ENCODE measurements around the gene OSBPL6. TPM values are rescaled to one million over a fixed set of nuclear protein-coding genes. Genes with fewer than 3 reads are reported as not detected.

OSBPL6 gene
- total RNA-seq (2011; cell fraction: chromatin; rRNA removed; ENCODE audit: low replicate concordance), result 14.3 and 23.6 TPM in 2 replicates
- total RNA-seq (2011; cell fraction: nucleolus; rRNA removed), result 5.0 and 7.1 TPM in 2 replicates
- 6.3 and 9.2 TPM in 2 replicates for total RNA-seq (2011; cell fraction: nucleoplasm; rRNA removed)
- 5.7 and 6.7 TPM in 2 replicates for total RNA-seq (2014; rRNA removed)
- 9.3 and 10.2 TPM in 2 replicates for total RNA-seq (2014; rRNA removed; fragmentation: Illumina TruSeq; extraction: Trizol)
- 5.9 and 6.0 TPM in 2 replicates for total RNA-seq (2015; rRNA removed; fragmentation: Illumina TruSeq; extraction: Trizol)
- total RNA-seq (2021), result 12.6 TPM in 2 replicates
- polyA plus RNA-seq (2011; rRNA removed), result 12.7 and 23.4 TPM in 2 replicates
- 9.5 and 16.3 TPM in 2 replicates for polyA plus RNA-seq (2011; cell fraction: cytosol; rRNA removed)
- 14.7 and 21.3 TPM in 2 replicates for polyA plus RNA-seq (2011; cell fraction: nucleus; rRNA removed)
- 7.3 and 8.4 TPM in 2 replicates for polyA plus RNA-seq (2012)
- 11.1 and 12.0 TPM in 2 replicates for polyA plus RNA-seq (2014; fragmentation: Illumina TruSeq; extraction: Trizol)
- polyA plus RNA-seq (2014; fragmentation: Nextera tagmentation; extraction: Ambion mirVana), result 1 to 10 TPM; 3.4 to 3.8 TPM
- 9.3 and 9.5 TPM in 2 replicates for polyA plus RNA-seq (2014; rRNA removed)
- polyA minus RNA-seq (2011; rRNA and poly(A)+ RNA removed), result 16.7 and 29.6 TPM in 2 replicates
- 9.8 and 13.0 TPM in 2 replicates for polyA minus RNA-seq (2011; cell fraction: cytosol; rRNA and poly(A)+ RNA removed)
- 9.3 and 20.9 TPM in 2 replicates for polyA minus RNA-seq (2011; cell fraction: nucleus; rRNA and poly(A)+ RNA removed)
- percentile 62 among the genes with signal in this experiment for Bru-seq, nascent RNA
- BruChase-seq, experiment 1, labeled RNA remaining after a 2-hour chase, result percentile 67 among the genes with signal in this experiment
- BruChase-seq, experiment 2, labeled RNA remaining after a 6-hour chase, result percentile 63 among the genes with signal in this experiment
- long read RNA-seq, experiment 1, full-length matches to known transcripts, result 9 of 85 reads
- long read RNA-seq, experiment 1, partial matches to known transcripts, result 18 of 85 reads
- long read RNA-seq, experiment 1, other reads (novel, unspliced or antisense), result 58 of 85 reads
- long read RNA-seq, experiment 2, partial matches to known transcripts, result 5 of 26 reads
- long read RNA-seq, experiment 2, other reads (novel, unspliced or antisense), result 18 of 26 reads
- long read RNA-seq, experiment 3, partial matches to known transcripts, result 2 of 10 reads
- long read RNA-seq, experiment 3, other reads (novel, unspliced or antisense), result 7 of 10 reads

DNA sequence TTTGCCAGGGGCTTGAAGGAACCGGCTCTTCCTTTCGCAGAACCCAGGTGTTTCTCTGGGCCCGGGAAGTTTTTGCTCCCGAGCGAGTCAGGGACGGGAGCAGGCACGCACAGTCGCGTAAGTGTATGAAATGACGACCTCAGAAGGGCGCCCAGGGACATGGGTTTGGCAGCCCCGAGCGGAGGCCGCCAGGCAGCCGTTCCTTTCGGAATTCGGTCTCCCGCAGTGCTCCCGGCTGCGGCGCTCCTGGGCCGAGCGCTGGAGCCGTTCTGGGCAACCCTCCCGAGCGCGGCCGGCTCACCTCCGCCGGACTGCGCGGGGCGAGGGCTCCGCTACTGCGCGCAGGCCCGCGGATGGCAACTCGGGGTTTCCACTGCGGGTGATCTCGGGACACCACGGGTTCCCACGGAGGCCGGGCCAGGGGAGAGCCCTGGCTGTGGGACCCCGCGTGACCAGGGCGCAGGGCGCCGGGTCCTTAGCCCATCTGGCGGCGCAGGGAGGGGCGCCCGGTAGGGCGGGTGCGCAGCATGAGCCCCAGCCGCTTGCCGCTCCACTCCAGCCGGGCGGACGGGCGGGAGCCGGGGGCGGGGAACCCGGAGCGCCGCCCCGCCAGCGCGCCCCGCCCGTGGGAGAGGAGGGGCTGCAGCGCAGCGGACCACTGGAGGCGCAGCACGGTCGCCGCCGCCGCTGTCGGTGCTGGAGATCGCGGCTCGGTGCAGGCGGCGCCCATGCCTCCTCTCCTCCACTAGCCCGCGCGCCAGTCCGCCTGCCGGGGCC is at the start of gene OSBPL6:
Gene OSBPL6 (plus strand): TSS at position 690 of the 777 bp plus-strand sequence. CDS start 111,673 bp downstream, outside the sequence.
- Histone ChIP-seq H3K4me3 (peak within 1 kb of the TSS; percentile 80), H3K9me1 (ENCODE audit: control insufficient read depth, insufficient read depth, low read length) (no peaks in the 10 kb centered on the region), H3K27me3 (ENCODE audit: control insufficient read depth in 2 of 2, insufficient read depth in 2 of 2, low read length in 2 of 2) (peaks cover 4% of the 10 kb centered on the region in 2 experiments; a peak in 3 of 5 replicates), H2AFZ (ENCODE audit: low read depth, low read length) (peak within 1 kb of the TSS; percentile 92), H3K27ac (ENCODE audit: extremely low read depth, low read depth, low read length) (peak within 1 kb of the TSS; percentile 58), H3K36me3 (ENCODE audit: control insufficient read depth, insufficient read depth, low read length) (no peaks in the 10 kb centered on the region), H3K9ac (ENCODE audit: insufficient read depth in 1 of 2, low read depth in 2 of 2, low read length in 2 of 2) (peak within 1 kb of the TSS; percentile 64 to 95), H3K9me3 (replicated peaks; ENCODE audit: control insufficient read depth, insufficient read depth, low read depth, low read length) (no peaks in the 10 kb centered on the region), H3K4me1 (replicated peaks in 1 of 2; ENCODE audit: control insufficient read depth in 2 of 2, insufficient read depth in 2 of 2, low read length in 2 of 2) (peaks cover 18 to 19% of the 10 kb centered on the region in 2 experiments; a peak in 4 of 5 replicates), H4K20me1 (replicated peaks; ENCODE audit: control insufficient read depth, insufficient read depth, low read length) (0 out of 2 replicates have a peak, but pooled peaks cover 3% of the 10 kb centered on the region), H3K79me2 (ENCODE audit: control insufficient read depth, insufficient read depth, low read length) (peaks cover 16% of the 10 kb centered on the region; the same call in 1 of the 3 replicates), H3K4me2 (ENCODE audit: insufficient read depth, low read length) (peak within 1 kb of the TSS; percentile 86)
- FAIRE-seq (no peak), ATAC-seq (peak; percentile 93), DNase-seq (ENCODE audit: extremely low read depth in 1 of 4, low spot score in 3 of 4) (peak; percentile 91 to 95 (median 95))
- intact Hi-C loops (cut with micrococcal nuclease), result no loop called here
- ChIA-PET CTCF (ENCODE audit: low intra/inter-chr PET ratio) (interaction anchor here (0.9 kb wide), 1 partner anchor 61 kb away, joined by 4 read pairs; no protein-coding TSS in a partner anchor), POLR2A (no interaction called here)
- in situ Hi-C loops (cut with MboI), result no loop called here
- BruUV-seq (replicated peaks), result no TSS peak
- WGBS (ENCODE audit: insufficient coverage, low coverage, missing lambda C conversion rate), result 2% methylated on average over 73 of the region's 90 CpGs
- TF ChIP-seq ZNF12 (CRISPR knock-in tag; IDR thresholded peaks at IDR 0.05), result no peak
- TF ChIP-seq PHF8 (IDR thresholded peaks at IDR 0.05; ENCODE audit: borderline replicate concordance, low read length), result peak; percentile 82; the same call in 1 of the 2 replicates
- TF ChIP-seq, protein P1, sequence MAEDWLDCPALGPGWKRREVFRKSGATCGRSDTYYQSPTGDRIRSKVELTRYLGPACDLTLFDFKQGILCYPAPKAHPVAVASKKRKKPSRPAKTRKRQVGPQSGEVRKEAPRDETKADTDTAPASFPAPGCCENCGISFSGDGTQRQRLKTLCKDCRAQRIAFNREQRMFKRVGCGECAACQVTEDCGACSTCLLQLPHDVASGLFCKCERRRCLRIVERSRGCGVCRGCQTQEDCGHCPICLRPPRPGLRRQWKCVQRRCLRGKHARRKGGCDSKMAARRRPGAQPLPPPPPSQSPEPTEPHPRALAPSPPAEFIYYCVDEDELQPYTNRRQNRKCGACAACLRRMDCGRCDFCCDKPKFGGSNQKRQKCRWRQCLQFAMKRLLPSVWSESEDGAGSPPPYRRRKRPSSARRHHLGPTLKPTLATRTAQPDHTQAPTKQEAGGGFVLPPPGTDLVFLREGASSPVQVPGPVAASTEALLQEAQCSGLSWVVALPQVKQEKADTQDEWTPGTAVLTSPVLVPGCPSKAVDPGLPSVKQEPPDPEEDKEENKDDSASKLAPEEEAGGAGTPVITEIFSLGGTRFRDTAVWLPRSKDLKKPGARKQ (CRISPR knock-in tag; IDR thresholded peaks at IDR 0.05), result no peak
- peak; percentile 99 for TF ChIP-seq CTBP1 (IDR thresholded peaks at IDR 0.05; ENCODE audit: borderline replicate concordance)
- TF ChIP-seq, protein P2, sequence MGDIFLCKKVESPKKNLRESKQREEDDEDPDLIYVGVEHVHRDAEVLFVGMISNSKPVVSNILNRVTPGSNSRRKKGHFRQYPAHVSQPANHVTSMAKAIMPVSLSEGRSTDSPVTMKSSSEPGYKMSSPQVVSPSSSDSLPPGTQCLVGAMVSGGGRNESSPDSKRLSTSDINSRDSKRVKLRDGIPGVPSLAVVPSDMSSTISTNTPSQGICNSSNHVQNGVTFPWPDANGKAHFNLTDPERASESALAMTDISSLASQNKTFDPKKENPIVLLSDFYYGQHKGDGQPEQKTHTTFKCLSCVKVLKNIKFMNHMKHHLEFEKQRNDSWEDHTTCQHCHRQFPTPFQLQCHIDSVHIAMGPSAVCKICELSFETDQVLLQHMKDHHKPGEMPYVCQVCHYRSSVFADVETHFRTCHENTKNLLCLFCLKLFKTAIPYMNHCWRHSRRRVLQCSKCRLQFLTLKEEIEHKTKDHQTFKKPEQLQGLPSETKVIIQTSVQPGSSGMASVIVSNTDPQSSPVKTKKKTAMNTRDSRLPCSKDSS (IDR thresholded peaks at IDR 0.05; ENCODE audit: low read depth, partially characterized antibody), result no peak
- TF ChIP-seq, protein P3, sequence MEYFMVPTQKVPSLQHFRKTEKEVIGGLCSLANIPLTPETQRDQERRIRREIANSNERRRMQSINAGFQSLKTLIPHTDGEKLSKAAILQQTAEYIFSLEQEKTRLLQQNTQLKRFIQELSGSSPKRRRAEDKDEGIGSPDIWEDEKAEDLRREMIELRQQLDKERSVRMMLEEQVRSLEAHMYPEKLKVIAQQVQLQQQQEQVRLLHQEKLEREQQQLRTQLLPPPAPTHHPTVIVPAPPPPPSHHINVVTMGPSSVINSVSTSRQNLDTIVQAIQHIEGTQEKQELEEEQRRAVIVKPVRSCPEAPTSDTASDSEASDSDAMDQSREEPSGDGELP (CRISPR knock-in tag; IDR thresholded peaks at IDR 0.05; ENCODE audit: borderline replicate concordance), result peak; percentile 68; the same call in 1 of the 2 replicates
- no peak for TF ChIP-seq CEBPB (tag; IDR thresholded peaks at IDR 0.05)
- TF ChIP-seq, protein P4, sequence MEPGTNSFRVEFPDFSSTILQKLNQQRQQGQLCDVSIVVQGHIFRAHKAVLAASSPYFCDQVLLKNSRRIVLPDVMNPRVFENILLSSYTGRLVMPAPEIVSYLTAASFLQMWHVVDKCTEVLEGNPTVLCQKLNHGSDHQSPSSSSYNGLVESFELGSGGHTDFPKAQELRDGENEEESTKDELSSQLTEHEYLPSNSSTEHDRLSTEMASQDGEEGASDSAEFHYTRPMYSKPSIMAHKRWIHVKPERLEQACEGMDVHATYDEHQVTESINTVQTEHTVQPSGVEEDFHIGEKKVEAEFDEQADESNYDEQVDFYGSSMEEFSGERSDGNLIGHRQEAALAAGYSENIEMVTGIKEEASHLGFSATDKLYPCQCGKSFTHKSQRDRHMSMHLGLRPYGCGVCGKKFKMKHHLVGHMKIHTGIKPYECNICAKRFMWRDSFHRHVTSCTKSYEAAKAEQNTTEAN (CRISPR knock-in tag; IDR thresholded peaks at IDR 0.05), result no peak
- TF ChIP-seq SOX6 (IDR thresholded peaks at IDR 0.05), result peak; percentile 9; the same call in 1 of the 2 replicates
